ENCODE data around the gene AKAP8.
"Not testable (repeated sequence)": the region's sequence is repeated elsewhere in the genome, so short reads cannot be mapped to it uniquely, and the experiment has no call there.

DNA sequence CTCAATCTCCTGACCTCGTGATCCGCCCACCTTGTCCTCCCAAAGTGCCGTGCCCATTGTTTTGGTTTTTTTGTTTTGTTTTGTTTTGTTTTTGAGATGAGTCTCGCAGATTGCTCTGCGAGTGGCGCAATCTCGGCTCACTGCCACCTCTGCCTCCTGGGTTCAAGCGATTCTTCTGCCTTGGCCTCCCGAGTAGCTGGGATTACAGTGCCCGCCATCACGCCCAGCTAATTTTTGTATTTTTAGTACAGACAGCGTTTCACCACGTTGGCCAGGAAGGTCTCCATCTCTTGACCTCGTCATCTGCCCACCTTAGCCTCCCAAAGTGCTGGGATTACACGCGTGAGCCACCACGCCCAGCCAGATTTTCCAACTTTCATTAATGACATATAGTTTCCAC lies 15.7 kb upstream of the AKAP8 start:
- TF ChIP-seq CTCF (conservative IDR thresholded peaks at IDR 0.05; ENCODE audit: low read depth in 2 of 2); REST (IDR thresholded peaks at IDR 0.05; ENCODE audit: unreplicated experiment); JUNB (IDR thresholded peaks at IDR 0.05; ENCODE audit: unreplicated experiment); EZH2 (IDR thresholded peaks at IDR 0.05; ENCODE audit: low read depth, unreplicated experiment); CREB1 (CRISPR knock-in tag; IDR thresholded peaks at IDR 0.05; ENCODE audit: low read depth); EZH2phosphoT487 (IDR thresholded peaks at IDR 0.05; ENCODE audit: unreplicated experiment): not testable (repeated sequence)

Measured in GM23338 (cell line).